H1 (cell line): ENCODE measurements around the gene PARP4.

Experiments
- BCL11A ChIP-seq, 2 experiments: IDR thresholded peaks; one replicate each; pipeline ENCODE4 v1.6.1; 2011; ENCODE audit warnings: low read depth in 2 of 2, low read length in 2 of 2, mild to moderate bottlenecking in 2 of 2
- EP300 ChIP-seq, 2 experiments: IDR thresholded peaks; 1 replicate in 1 of 2; 2 replicates in 1 of 2; pipeline ENCODE4 v1.6.1; 2011 to 2012; ENCODE audit warnings: low read depth in 2 of 2, low read length in 2 of 2, mild to moderate bottlenecking in 2 of 2, borderline replicate concordance in 1 of 2, inconsistent platforms in 1 of 2, moderate library complexity in 1 of 2
- EZH2 ChIP-seq: fragments of 200-600 bp; sonication (generic); IDR thresholded peaks from 2 replicates; pipeline ENCODE4 v1.7.1; 2012; ENCODE audit warnings: low read depth, mild to moderate bottlenecking, moderate library complexity, low read length, inconsistent platforms; ENCODE audit not compliant: severe bottlenecking
- KDM1A ChIP-seq: fragments of 200-600, 300-600 bp; sonication (generic); IDR thresholded peaks from 2 replicates; pipeline ENCODE4 v1.7.1; 2016; ENCODE audit warnings: mild to moderate bottlenecking, low read length, borderline replicate concordance
- MAFK ChIP-seq: IDR thresholded peaks from 2 replicates; pipeline ENCODE4 v1.6.1; 2012; ENCODE audit warnings: low read depth, mild to moderate bottlenecking, improper control_type of control experiment, low read length
- NRF1 ChIP-seq: IDR thresholded peaks from 2 replicates; pipeline ENCODE4 v1.6.1; 2011; ENCODE audit warnings: mild to moderate bottlenecking, low read depth, low read length, improper control_type of control experiment
- POLR2A ChIP-seq, 2 experiments: IDR thresholded peaks; 1 replicate in 1 of 2; 2 replicates in 1 of 2; pipeline ENCODE4 v1.6.1; 2011; ENCODE audit warnings: low read depth in 2 of 2, low read length in 2 of 2, mild to moderate bottlenecking in 2 of 2; ENCODE audit errors: control extremely low read depth in 1 of 2
- POLR2AphosphoS5 ChIP-seq: IDR thresholded peaks from 2 replicates; pipeline ENCODE4 v1.6.1; 2011; ENCODE audit warnings: low read depth, low read length
- RBBP5 ChIP-seq: IDR thresholded peaks from 2 replicates; pipeline ENCODE4 v1.7.1; 2012; ENCODE audit warnings: low read depth, mild to moderate bottlenecking, inconsistent platforms, low read length, moderate library complexity, borderline replicate concordance
- RXRA ChIP-seq: IDR thresholded peaks from 2 replicates; pipeline ENCODE4 v1.6.1; 2011; ENCODE audit warnings: low read depth, mild to moderate bottlenecking, low read length, moderate library complexity; ENCODE audit not compliant: insufficient read depth
- TF ChIP-seq, protein P1 (sequence below), 3 experiments: IDR thresholded peaks; 1 replicate in 2 of 3; 2 replicates in 1 of 3; pipeline versions ENCODE4 v1.5.1 to v1.6.1; 2011; ENCODE audit warnings: low read length in 3 of 3, mild to moderate bottlenecking in 3 of 3, inconsistent platforms in 2 of 3, low read depth in 1 of 3, moderate library complexity in 1 of 3; ENCODE audit not compliant: insufficient read depth in 1 of 3; ENCODE audit errors: control extremely low read depth in 1 of 3

DNA sequence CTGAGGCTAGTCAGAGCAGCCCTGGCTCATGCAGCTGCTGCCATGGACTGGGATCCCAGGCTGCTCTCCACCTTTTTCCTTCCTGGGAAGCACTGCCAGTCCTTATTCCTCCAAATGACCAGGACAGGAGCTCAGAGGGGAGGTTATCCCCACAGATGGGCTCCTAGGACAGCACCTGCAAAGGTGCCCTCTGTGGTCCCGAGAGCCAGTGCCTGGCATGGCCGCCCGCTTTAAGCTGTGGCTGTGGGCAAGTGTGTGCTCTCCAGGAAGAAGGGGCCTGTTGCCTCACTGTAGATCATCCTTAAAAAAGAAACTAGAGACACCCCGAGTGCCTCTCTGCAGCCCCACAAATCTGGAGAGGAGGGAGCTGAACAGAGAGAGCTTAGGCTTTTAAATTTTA, 119.6 kb downstream of the PARP4 start:
- TF ChIP-seq POLR2A (IDR thresholded peaks at IDR 0.05; ENCODE audit: control extremely low read depth in 1 of 2, low read depth in 2 of 2, low read length in 2 of 2): no peak
- no peak for TF ChIP-seq EZH2
- no peak for TF ChIP-seq KDM1A
- TF ChIP-seq RXRA: no peak
- no peak for TF ChIP-seq RBBP5
- TF ChIP-seq EP300 (IDR thresholded peaks at IDR 0.05; ENCODE audit: borderline replicate concordance in 1 of 2, low read depth in 2 of 2, low read length in 2 of 2): no peak
- TF ChIP-seq BCL11A (IDR thresholded peaks at IDR 0.05; ENCODE audit: low read depth in 2 of 2, low read length in 2 of 2): no peak
- TF ChIP-seq POLR2AphosphoS5: no peak
- TF ChIP-seq, protein P1, sequence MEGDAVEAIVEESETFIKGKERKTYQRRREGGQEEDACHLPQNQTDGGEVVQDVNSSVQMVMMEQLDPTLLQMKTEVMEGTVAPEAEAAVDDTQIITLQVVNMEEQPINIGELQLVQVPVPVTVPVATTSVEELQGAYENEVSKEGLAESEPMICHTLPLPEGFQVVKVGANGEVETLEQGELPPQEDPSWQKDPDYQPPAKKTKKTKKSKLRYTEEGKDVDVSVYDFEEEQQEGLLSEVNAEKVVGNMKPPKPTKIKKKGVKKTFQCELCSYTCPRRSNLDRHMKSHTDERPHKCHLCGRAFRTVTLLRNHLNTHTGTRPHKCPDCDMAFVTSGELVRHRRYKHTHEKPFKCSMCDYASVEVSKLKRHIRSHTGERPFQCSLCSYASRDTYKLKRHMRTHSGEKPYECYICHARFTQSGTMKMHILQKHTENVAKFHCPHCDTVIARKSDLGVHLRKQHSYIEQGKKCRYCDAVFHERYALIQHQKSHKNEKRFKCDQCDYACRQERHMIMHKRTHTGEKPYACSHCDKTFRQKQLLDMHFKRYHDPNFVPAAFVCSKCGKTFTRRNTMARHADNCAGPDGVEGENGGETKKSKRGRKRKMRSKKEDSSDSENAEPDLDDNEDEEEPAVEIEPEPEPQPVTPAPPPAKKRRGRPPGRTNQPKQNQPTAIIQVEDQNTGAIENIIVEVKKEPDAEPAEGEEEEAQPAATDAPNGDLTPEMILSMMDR (IDR thresholded peaks at IDR 0.05; ENCODE audit: control extremely low read depth in 1 of 3, insufficient read depth in 1 of 3, low read depth in 1 of 3, low read length in 3 of 3): no peak
- TF ChIP-seq NRF1: no peak
- TF ChIP-seq MAFK: no peak
